ENCODE results near the gene SLC52A3.

- TF ChIP-seq, protein P1, sequence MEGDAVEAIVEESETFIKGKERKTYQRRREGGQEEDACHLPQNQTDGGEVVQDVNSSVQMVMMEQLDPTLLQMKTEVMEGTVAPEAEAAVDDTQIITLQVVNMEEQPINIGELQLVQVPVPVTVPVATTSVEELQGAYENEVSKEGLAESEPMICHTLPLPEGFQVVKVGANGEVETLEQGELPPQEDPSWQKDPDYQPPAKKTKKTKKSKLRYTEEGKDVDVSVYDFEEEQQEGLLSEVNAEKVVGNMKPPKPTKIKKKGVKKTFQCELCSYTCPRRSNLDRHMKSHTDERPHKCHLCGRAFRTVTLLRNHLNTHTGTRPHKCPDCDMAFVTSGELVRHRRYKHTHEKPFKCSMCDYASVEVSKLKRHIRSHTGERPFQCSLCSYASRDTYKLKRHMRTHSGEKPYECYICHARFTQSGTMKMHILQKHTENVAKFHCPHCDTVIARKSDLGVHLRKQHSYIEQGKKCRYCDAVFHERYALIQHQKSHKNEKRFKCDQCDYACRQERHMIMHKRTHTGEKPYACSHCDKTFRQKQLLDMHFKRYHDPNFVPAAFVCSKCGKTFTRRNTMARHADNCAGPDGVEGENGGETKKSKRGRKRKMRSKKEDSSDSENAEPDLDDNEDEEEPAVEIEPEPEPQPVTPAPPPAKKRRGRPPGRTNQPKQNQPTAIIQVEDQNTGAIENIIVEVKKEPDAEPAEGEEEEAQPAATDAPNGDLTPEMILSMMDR (IDR thresholded peaks at IDR 0.05; ENCODE audit: low read length): no peak
- TF ChIP-seq EZH2 (IDR thresholded peaks at IDR 0.05; ENCODE audit: borderline replicate concordance, low read length): no peak
Measured at GRCh38 chr20:722822-723644, 45.3 kb downstream of the SLC52A3 start.
